ENCODE results near the gene LY6G5B.

GRCh38 chr6:31687321-31687720 lies 17.5 kb downstream of the LY6G5B start:
- TF ChIP-seq CTCF (IDR thresholded peaks at IDR 0.05; ENCODE audit: low read length) (no peak), EZH2phosphoT487 (IDR thresholded peaks at IDR 0.05; ENCODE audit: low read length) (no peak)
